OCI-LY1 (cell line): Measurements from ENCODE around the gene OR1F1.

Experiments used
- H2AFZ ChIP-seq: fragments of 200-600 bp; sonication (generic), shearing (Covaris generic); 2 replicates; pipeline ENCODE4 v1.6.0; 2014; ENCODE audit warnings: antibody characterized with exemption, mild to moderate bottlenecking, low read length
- H3F3A ChIP-seq: fragments of 200-600 bp; sonication (generic), shearing (Covaris generic); 2 replicates; pipeline ENCODE4 v1.6.0; 2014; ENCODE audit warnings: mild to moderate bottlenecking, antibody characterized with exemption, low read length, moderate library complexity; ENCODE audit not compliant: insufficient read depth
- H3K27ac ChIP-seq: fragments of 200-600 bp; sonication (generic); 2 replicates; pipeline ENCODE4 v1.5.1; 2014; ENCODE audit warnings: low read length, mixed run types, mild to moderate bottlenecking, low read depth; ENCODE audit not compliant: poor library complexity, severe bottlenecking
- H3K27me3 ChIP-seq: fragments of 200-600 bp; sonication (generic); 2 replicates; pipeline ENCODE4 v1.6.0; 2014; ENCODE audit warnings: antibody characterized with exemption, mild to moderate bottlenecking, low read length, moderate library complexity; ENCODE audit not compliant: insufficient read depth
- H3K36me3 ChIP-seq: fragments of 200-600 bp; sonication (generic); 2 replicates; pipeline ENCODE4 v1.6.1; 2014; ENCODE audit warnings: mild to moderate bottlenecking, antibody characterized with exemption, low read length, moderate library complexity, mixed read lengths; ENCODE audit not compliant: insufficient read depth
- H3K4me1 ChIP-seq: fragments of 200-600 bp; sonication (generic); 2 replicates; pipeline ENCODE4 v1.5.1; 2014; ENCODE audit warnings: mild to moderate bottlenecking, low read length, moderate library complexity; ENCODE audit not compliant: insufficient read depth, severe bottlenecking
- H3K4me2 ChIP-seq: fragments of 200-600 bp; sonication (generic), shearing (Covaris generic); 2 replicates; pipeline ENCODE4 v1.6.1; 2014; ENCODE audit warnings: low read length
- H3K4me3 ChIP-seq: fragments of 200-600 bp; sonication (generic); 2 replicates; pipeline ENCODE4 v1.5.1; 2014; ENCODE audit warnings: low read length, low read depth, mild to moderate bottlenecking, mixed read lengths; ENCODE audit not compliant: poor library complexity, severe bottlenecking
- H3K79me2 ChIP-seq: fragments of 200-600 bp; shearing (Covaris generic); 2 replicates; pipeline ENCODE4 v1.6.1; 2016; ENCODE audit warnings: mixed run types, low read length, mixed read lengths; ENCODE audit not compliant: insufficient read depth
- H3K9ac ChIP-seq: fragments of 200-600 bp; sonication (generic), shearing (Covaris generic); 2 replicates; pipeline ENCODE4 v1.6.1; 2014; ENCODE audit warnings: mild to moderate bottlenecking, low read length, mixed read lengths
- H3K9me2 ChIP-seq: fragments of 200-600 bp; sonication (generic), shearing (Covaris generic); 2 replicates; pipeline ENCODE4 v1.6.1; 2014; ENCODE audit warnings: low read depth, mild to moderate bottlenecking, low read length, mixed read lengths
- H3K9me3 ChIP-seq: fragments of 200-600 bp; shearing (Covaris generic); 2 replicates; pipeline ENCODE4 v1.6.1; 2014; ENCODE audit warnings: low read length, mixed read lengths
- H4K20me1 ChIP-seq: fragments of 200-600 bp; sonication (generic), shearing (Covaris generic); 2 replicates; pipeline ENCODE4 v1.6.0; 2016; ENCODE audit warnings: mild to moderate bottlenecking, low read length; ENCODE audit not compliant: insufficient read depth
- EZH2 ChIP-seq: fragments of 200-600 bp; sonication (generic), shearing (Covaris generic); IDR thresholded peaks from 2 replicates; pipeline ENCODE4 v1.8.0; 2017; ENCODE audit warnings: borderline replicate concordance, mixed run types, mild to moderate bottlenecking, antibody characterized with exemption, low read length, moderate library complexity, mixed read lengths
- TF ChIP-seq, protein P1 (sequence below): fragments of 200-600 bp; sonication (generic), shearing (Covaris generic); IDR thresholded peaks from 2 replicates; pipeline ENCODE4 v1.5.1; 2017; ENCODE audit warnings: mild to moderate bottlenecking, antibody characterized with exemption, low read length, moderate library complexity, mixed read lengths

OR1F1 gene

DNA sequence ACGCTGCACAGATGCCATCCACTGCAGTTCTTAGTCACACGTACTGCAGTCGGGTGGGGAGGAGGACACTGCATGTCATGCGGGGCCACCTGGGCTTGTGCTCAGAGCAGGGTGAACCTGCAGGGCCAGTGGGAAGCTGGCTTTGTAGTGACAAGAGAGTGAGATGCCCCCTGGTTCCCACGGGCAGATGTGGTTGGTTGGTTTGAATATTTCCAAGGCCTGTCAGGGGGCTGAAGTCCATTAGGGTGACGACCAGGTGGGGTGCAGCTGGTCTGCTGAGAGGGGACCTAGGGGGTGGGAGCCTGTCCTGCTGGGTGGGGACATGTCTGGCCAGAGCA is 38.8 kb upstream of the OR1F1 start:
- Histone ChIP-seq H2AFZ (no peak overlapping the region), H4K20me1 (no peaks in the 10 kb centered on the region), H3K27me3 (peaks cover 13% of the 10 kb centered on the region; the same call in 1 of the 2 replicates), H3K4me2 (peak overlapping the region; percentile 100; the same call in 1 of the 2 replicates), H3K4me1 (peaks cover 21% of the 10 kb centered on the region), H3K9me3 (no peaks in the 10 kb centered on the region), H3K27ac (no peak overlapping the region), H3K9me2 (no peaks in the 10 kb centered on the region), H3F3A (no peaks in the 10 kb centered on the region), H3K36me3 (no peaks in the 10 kb centered on the region), H3K4me3 (peak overlapping the region; percentile 78), H3K9ac (no peak overlapping the region), H3K79me2 (no peaks in the 10 kb centered on the region)
- TF ChIP-seq, protein P1, sequence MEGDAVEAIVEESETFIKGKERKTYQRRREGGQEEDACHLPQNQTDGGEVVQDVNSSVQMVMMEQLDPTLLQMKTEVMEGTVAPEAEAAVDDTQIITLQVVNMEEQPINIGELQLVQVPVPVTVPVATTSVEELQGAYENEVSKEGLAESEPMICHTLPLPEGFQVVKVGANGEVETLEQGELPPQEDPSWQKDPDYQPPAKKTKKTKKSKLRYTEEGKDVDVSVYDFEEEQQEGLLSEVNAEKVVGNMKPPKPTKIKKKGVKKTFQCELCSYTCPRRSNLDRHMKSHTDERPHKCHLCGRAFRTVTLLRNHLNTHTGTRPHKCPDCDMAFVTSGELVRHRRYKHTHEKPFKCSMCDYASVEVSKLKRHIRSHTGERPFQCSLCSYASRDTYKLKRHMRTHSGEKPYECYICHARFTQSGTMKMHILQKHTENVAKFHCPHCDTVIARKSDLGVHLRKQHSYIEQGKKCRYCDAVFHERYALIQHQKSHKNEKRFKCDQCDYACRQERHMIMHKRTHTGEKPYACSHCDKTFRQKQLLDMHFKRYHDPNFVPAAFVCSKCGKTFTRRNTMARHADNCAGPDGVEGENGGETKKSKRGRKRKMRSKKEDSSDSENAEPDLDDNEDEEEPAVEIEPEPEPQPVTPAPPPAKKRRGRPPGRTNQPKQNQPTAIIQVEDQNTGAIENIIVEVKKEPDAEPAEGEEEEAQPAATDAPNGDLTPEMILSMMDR: no peak
- TF ChIP-seq EZH2: no peak

DNA sequence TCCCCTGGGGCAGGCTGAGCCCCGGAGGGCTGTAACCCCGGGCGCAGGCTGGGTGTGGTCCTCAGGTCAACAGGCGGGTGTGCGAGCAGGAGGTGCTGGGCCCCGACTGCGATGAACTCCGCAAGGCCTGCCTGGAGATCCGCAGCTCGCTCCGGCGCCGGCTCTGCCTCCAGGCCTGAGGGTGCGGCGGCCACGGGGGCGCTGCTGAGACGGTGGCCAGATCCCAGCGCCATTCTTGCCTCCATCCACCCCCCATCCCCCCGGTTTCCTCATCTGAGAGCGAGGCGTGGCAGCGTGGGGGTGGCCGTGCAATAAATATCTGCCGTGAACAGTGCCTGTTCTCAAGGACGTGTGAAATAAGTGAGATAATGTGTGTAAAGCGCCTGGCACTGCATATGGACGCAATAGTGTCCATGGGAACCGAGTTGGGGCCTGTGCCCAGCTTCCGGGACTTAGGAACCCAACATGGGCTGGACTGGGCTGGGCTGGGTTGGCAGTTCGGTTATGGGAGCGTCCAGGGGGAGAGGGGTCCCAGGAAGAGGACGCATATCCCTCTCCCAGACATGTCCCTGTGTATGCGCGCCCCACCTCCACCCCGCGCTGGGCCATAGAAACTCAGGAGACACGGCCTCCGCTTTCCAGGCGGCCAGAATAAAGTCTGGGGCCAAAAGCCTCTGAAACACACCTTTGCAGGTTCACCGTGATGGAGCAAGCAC is 38.2 kb upstream of the OR1F1 start:
- H3F3A ChIP-seq: no peaks in the 10 kb centered on the region
- TF ChIP-seq EZH2: no peak
- TF ChIP-seq, protein P1: peak; percentile 62; the same call in 1 of the 2 replicates
- peak overlapping the region; percentile 78 for H3K4me3 ChIP-seq
- H3K79me2 ChIP-seq: no peaks in the 10 kb centered on the region
- H3K36me3 ChIP-seq: no peaks in the 10 kb centered on the region
- no peaks in the 10 kb centered on the region for H3K9me2 ChIP-seq
- H3K27ac ChIP-seq: no peak overlapping the region
- H3K27me3 ChIP-seq: peaks cover 8% of the 10 kb centered on the region; the same call in 1 of the 2 replicates
- peaks cover 21% of the 10 kb centered on the region for H3K4me1 ChIP-seq
- H3K4me2 ChIP-seq: peak overlapping the region; percentile 100
- peak overlapping the region; percentile 72 for H3K9ac ChIP-seq
- no peaks in the 10 kb centered on the region for H3K9me3 ChIP-seq
- H2AFZ ChIP-seq: 0 out of 2 replicates have a peak overlapping the region, but pooled peaks have one; percentile 25
- H4K20me1 ChIP-seq: no peaks in the 10 kb centered on the region

DNA sequence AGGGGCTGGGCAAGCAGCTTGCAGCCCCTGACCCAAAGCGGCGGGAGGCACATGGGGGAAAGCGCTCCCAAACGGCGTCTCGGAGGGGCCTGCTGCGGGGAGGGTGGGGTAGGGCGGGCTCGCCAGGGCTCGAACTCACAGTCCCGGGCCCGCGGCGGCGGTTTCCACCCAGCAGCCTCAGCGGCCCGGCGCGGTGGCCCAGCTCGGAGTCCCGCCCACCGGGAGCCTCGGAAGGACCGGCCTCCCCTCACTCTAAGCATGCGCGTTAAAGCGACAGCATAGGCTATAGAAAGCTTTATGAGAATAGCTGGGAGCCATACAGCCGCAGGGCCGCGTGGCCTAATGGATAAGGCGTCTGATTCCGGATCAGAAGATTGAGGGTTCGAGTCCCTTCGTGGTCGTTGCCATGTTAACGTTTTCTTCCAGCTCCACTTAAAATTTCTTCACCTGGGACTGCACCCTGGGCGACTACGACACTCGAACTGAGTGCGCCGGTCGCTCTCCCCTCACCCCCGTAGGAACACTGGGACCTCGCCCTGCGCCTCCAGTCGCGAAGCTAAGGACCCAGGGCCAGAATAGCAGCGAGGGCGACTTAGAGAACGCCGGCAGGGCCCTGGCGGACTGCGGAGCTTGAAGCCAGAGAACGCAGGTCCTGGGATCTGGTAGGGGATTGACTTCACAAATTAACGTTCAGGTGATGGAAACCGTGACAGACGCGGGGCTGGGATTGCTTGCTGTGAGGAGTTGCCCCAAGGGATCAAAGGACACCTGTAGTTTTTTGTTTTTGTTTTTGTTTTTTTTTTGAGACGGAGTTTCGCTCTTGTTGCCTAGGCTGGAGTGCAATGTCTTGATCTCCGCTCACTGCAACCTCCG is 37.4 kb upstream of the OR1F1 start:
- H3K27ac ChIP-seq: peak overlapping the region; percentile 53
- peak overlapping the region; percentile 72 for H3K9ac ChIP-seq
- H2AFZ ChIP-seq: no peak overlapping the region
- peak overlapping the region; percentile 78 for H3K4me3 ChIP-seq
- H3K9me3 ChIP-seq: no peaks in the 10 kb centered on the region
- H3K79me2 ChIP-seq: no peaks in the 10 kb centered on the region
- peaks cover 8% of the 10 kb centered on the region; the same call in 1 of the 2 replicates for H3F3A ChIP-seq
- H3K4me1 ChIP-seq: peaks cover 21% of the 10 kb centered on the region
- no peaks in the 10 kb centered on the region for H3K9me2 ChIP-seq
- peak overlapping the region; percentile 100 for H3K4me2 ChIP-seq
- H3K36me3 ChIP-seq: no peaks in the 10 kb centered on the region
- TF ChIP-seq, protein P1: no peak
- TF ChIP-seq EZH2: no peak
- H3K27me3 ChIP-seq: peaks cover under 1% of the 10 kb centered on the region; the same call in 1 of the 2 replicates
- no peaks in the 10 kb centered on the region for H4K20me1 ChIP-seq
